ENCODE results near the gene DCX. TPM values are rescaled to one million over a fixed set of nuclear protein-coding genes. Genes with fewer than 3 reads are reported as not detected.

DCX gene
- total RNA-seq, 1 donor from 2014 or later, result not detected

DNA sequence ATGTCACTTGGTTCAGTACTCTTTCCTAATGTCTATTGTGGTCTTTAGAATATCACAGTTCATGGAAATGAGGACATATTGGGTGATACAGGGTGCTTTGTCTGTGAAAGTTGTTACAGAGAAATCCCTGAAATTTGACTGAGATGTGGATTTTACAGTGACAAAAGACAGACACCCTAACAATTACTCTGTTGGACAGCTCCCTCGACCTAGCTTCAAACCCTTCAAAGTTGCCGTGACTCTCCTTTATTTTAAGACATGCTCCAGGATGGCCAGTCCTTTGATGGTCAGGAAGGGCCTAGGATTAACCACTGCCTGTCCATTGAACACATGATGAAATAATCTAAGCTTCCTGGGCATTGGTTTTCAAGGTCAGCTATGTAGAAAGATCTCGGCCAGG, 4.0 kb downstream of the DCX start:
- Histone ChIP-seq H3K27me3 (ENCODE audit: control insufficient read depth, insufficient read depth, low read length) (no peaks in the 10 kb centered on the region), H3K4me3 (ENCODE audit: low read depth, low read length) (no peak overlapping the region), H3K36me3 (ENCODE audit: control insufficient read depth, insufficient read depth, low read length) (no peaks in the 10 kb centered on the region)
- TF ChIP-seq, protein P1, sequence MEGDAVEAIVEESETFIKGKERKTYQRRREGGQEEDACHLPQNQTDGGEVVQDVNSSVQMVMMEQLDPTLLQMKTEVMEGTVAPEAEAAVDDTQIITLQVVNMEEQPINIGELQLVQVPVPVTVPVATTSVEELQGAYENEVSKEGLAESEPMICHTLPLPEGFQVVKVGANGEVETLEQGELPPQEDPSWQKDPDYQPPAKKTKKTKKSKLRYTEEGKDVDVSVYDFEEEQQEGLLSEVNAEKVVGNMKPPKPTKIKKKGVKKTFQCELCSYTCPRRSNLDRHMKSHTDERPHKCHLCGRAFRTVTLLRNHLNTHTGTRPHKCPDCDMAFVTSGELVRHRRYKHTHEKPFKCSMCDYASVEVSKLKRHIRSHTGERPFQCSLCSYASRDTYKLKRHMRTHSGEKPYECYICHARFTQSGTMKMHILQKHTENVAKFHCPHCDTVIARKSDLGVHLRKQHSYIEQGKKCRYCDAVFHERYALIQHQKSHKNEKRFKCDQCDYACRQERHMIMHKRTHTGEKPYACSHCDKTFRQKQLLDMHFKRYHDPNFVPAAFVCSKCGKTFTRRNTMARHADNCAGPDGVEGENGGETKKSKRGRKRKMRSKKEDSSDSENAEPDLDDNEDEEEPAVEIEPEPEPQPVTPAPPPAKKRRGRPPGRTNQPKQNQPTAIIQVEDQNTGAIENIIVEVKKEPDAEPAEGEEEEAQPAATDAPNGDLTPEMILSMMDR (IDR thresholded peaks at IDR 0.05; ENCODE audit: insufficient read depth, low read length, severe bottlenecking), result no peak
- no peak for DNase-seq (ENCODE audit: low read depth)
- FAIRE-seq, result no peak

DNA sequence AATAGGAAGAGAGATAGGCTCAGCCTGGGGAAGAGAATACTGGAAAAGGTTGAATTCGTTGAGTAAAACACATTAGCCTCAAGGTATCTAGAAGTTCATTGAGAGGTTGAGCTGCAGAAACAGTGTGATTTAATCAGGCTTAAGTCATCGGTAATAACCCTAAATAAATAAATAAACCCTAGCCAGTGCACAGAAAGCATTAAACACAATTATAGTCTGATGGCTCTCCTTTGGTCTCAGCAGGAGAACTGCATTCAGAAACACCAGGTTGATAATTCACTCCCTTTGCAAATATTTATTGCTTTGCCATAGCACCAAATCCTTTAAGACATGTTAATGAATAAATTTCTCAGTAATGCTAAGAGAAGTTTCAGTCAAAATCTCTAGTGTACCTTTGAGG, 9.6 kb downstream of the DCX start:
- Histone ChIP-seq H3K4me3 (ENCODE audit: low read depth, low read length) (no peak overlapping the region), H3K36me3 (ENCODE audit: control insufficient read depth, insufficient read depth, low read length) (no peaks in the 10 kb centered on the region), H3K27me3 (ENCODE audit: control insufficient read depth, insufficient read depth, low read length) (no peaks in the 10 kb centered on the region)
- no peak for FAIRE-seq
- DNase-seq (ENCODE audit: low read depth), result no peak
- TF ChIP-seq, protein P1 (IDR thresholded peaks at IDR 0.05; ENCODE audit: insufficient read depth, low read length, severe bottlenecking), result no peak

DNA sequence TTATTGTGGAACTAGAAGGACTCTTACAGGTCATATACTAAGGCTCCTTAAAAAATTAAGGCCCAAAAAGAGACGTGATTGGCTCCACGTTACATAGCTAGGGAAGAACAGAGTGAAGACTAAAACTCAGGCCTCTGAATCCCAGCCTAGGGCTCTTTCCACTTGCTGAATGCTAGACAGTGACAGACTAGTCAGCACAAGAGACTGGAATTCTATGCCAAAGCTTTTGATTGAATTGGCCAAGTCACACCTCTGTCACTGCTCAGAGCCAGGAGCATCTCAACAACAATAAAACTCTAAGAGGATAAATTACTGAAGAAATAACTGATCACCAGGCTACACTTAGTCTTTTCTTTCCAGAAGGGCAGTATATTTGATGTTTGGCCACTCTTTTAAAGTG, 16.8 kb downstream of the DCX start:
- H3K27me3 ChIP-seq (ENCODE audit: control insufficient read depth, insufficient read depth, low read length), result no peaks in the 10 kb centered on the region
- FAIRE-seq, result no peak
- no peak for DNase-seq (ENCODE audit: low read depth)
- no peaks in the 10 kb centered on the region for H3K36me3 ChIP-seq (ENCODE audit: control insufficient read depth, insufficient read depth, low read length)
- H3K4me3 ChIP-seq (ENCODE audit: low read depth, low read length), result no peak overlapping the region
- TF ChIP-seq, protein P1 (IDR thresholded peaks at IDR 0.05; ENCODE audit: insufficient read depth, low read length, severe bottlenecking), result no peak

DNA sequence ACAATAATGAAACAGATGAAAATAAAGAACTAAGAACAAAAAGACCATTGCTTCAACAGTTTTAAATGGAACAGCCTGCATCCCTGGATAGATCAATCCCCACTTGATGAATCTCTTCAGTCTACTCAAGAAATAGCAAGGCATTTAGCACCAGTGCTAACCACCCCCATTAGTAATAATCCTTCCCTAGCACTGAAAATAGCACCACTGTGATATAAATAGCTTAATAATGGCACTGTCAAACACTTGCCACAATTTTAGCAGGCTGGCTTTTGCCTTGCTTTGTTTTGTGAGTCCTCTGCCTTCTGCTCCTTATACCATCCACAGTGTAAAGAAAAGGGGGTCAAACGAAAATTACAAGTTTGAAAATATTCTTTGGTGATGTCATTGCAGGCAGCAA, 17.4 kb downstream of the DCX start:
- Histone ChIP-seq H3K27me3 (ENCODE audit: control insufficient read depth, insufficient read depth, low read length) (no peaks in the 10 kb centered on the region), H3K36me3 (ENCODE audit: control insufficient read depth, insufficient read depth, low read length) (no peaks in the 10 kb centered on the region), H3K4me3 (ENCODE audit: low read depth, low read length) (no peak overlapping the region)
- no peak for DNase-seq (ENCODE audit: low read depth)
- TF ChIP-seq, protein P1 (IDR thresholded peaks at IDR 0.05; ENCODE audit: insufficient read depth, low read length, severe bottlenecking), result no peak
- FAIRE-seq, result no peak

DNA sequence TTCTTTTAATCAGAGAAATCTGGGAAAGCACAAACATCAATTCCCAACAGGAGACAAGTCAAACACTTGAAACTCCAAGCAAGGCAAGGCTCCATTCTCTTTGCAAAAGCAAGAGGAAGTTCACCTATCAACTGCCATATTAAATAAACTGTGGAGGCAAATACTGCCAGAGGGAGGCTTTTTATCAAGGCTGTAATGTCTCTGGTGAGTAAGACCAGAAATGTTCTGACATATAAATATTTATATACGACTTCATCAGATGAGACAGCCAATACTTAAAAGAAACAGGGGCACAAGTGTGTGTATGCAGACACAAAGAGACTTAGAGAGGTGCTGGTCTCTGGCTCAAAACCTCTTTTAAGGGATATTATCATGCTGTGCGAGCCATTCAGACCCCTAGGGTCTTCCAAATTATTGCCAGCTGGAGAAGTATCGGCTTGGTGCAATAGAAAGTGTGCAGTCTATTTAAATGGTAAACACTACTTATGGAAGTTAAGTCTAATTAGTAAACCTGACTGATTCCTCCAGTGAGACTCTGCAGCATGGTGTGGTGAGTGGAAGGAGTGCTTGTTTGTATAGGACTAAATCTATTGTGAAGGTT, 24.4 kb downstream of the DCX start:
- Histone ChIP-seq H3K36me3 (ENCODE audit: control insufficient read depth, insufficient read depth, low read length) (no peaks in the 10 kb centered on the region), H3K4me3 (ENCODE audit: low read depth, low read length) (no peak overlapping the region), H3K27me3 (ENCODE audit: control insufficient read depth, insufficient read depth, low read length) (no peaks in the 10 kb centered on the region)
- DNase-seq (ENCODE audit: low read depth) (no peak), FAIRE-seq (no peak)
- TF ChIP-seq, protein P1 (IDR thresholded peaks at IDR 0.05; ENCODE audit: insufficient read depth, low read length, severe bottlenecking), result no peak

DNA sequence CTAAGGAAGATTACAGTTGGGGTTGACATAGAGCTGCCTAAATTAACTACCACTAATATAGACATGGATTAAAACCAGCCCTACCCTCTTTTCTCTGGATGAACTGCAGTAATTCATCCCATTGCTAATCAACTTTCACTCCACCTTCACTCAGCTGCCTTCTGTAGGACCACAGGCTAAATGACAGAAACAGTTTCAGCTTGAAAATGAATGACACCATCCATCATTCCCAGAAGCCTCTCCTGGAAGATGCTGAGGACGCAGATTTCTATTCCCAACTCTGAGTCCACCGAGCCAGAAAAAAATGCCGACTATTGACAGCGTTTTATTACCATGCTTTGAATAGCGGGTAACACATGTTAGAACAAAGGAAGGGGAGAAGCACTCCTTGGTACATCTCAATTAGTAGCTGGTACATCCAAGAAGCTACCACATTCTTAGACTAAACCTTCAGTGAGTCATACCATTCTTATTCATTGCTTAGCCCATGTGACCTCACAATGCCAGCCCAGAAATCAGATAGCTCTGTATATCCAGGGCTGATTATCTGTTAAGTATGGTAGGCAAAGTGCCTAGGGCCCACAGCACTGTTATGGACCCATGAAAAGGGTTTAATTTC, 25.3 kb downstream of the DCX start:
- FAIRE-seq (no peak), DNase-seq (ENCODE audit: low read depth) (peak; percentile 0)
- TF ChIP-seq, protein P1 (IDR thresholded peaks at IDR 0.05; ENCODE audit: insufficient read depth, low read length, severe bottlenecking), result no peak
- H3K36me3 ChIP-seq (ENCODE audit: control insufficient read depth, insufficient read depth, low read length), result no peaks in the 10 kb centered on the region
- H3K4me3 ChIP-seq (ENCODE audit: low read depth, low read length), result no peak overlapping the region
- no peaks in the 10 kb centered on the region for H3K27me3 ChIP-seq (ENCODE audit: control insufficient read depth, insufficient read depth, low read length)
